GM19395 (cell line): ENCODE measurements around the gene ZNF648.
"Not testable (repeated sequence)": the region's sequence is repeated elsewhere in the genome, so short reads cannot be mapped to it uniquely, and the experiment has no call there.

ENCODE experiments used
- ATAC-seq: cut with Tn5 transposase; IDR thresholded peaks from one replicate; pipeline ENCODE4 v1.9.1; 2021; ENCODE audit warnings: mild to moderate bottlenecking, moderate library complexity; ENCODE audit not compliant: unreplicated experiment

The ZNF648 gene, protein sequence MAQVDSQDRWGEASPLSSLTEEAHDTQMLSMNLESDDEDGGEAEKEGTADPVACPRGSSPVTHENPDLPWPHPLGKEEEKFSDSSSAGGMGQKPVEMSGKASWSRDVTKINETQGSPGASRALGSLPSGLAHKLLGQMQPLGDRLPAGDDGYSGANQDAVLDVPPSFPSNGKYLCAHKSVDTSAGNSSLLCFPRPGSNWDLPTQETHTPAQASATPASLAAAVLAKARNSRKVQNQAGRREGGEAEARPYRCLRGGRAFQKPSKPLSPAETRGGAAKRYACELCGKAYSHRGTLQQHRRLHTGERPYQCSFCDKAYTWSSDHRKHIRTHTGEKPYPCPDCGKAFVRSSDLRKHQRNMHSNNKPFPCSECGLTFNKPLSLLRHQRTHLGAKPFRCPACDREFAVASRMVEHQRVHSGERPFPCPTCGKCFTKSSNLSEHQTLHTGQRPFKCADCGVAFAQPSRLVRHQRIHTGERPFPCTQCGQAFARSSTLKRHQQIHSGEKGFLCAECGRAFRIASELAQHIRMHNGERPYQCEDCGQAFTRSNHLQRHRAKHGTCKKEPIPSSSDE

GRCh38 chr1:182061594-182061993 is at the start of gene ZNF648:
TSS of gene ZNF648 (minus strand) at chr1:182061712. CDS start at chr1:182058010, 3,702 bp downstream.
- ATAC-seq: no peak

DNA sequence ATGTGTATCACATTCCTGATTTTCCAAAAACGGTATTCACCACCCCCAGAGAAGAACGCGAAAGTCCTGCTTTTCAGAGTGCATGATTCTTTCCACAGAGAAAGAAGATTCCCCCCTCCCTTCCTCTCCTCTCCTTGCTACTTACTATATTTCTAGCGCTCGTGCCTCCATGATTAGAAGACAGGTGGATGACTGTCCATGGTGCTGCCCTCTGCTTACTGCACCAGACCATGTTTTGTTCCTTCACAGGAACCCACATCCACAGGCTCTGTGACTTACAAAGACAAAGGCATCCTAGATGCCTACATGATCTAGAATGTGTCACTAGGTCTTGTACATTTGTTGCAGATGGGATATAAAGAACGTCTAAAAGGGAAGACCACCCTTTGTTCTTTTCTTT is 49.1 kb upstream of the ZNF648 start:
- no peak for ATAC-seq

GRCh38 chr1:182109771-182110170 is 48.3 kb upstream of the ZNF648 start:
- no peak for ATAC-seq

- ATAC-seq: no peak
Measured at GRCh38 chr1:182107209-182107608, 45.7 kb upstream of the ZNF648 start.

GRCh38 chr1:182102043-182102416 is 40.5 kb upstream of the ZNF648 start:
- ATAC-seq: no peak

DNA sequence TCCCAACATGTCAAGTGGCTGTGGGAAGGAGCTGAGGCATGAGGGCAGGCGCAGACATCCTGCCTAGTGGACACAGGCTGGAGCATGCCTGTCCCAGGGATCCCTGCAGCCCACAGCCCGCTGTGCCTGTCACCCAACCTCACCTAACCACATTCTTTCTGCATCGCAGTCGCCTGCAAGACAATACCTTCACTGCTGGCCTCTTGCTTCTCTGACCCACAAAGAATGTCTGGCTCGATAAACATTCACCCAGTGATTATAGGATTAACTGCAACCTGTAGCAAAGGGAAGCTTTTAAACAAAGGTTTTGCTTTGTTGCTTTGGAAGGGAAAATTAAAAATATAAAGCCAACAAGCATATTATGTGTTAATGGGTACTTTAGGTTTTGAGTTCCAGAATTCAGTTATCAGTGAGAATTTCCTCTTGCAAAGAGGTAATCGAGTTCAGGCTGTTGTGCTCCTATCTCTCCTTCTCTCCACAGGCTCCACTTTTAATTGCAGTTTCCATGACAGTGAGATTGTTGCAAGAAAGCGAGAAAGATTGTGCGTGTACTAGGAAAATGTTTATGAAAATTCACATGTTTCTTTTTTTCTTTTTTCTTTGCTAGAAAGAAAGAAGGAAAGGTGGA is 40.0 kb upstream of the ZNF648 start:
- ATAC-seq: no peak

GRCh38 chr1:182098301-182098700 is 36.8 kb upstream of the ZNF648 start:
- no peak for ATAC-seq

- ATAC-seq: no peak
Measured at GRCh38 chr1:182095946-182096345, 34.4 kb upstream of the ZNF648 start.

DNA sequence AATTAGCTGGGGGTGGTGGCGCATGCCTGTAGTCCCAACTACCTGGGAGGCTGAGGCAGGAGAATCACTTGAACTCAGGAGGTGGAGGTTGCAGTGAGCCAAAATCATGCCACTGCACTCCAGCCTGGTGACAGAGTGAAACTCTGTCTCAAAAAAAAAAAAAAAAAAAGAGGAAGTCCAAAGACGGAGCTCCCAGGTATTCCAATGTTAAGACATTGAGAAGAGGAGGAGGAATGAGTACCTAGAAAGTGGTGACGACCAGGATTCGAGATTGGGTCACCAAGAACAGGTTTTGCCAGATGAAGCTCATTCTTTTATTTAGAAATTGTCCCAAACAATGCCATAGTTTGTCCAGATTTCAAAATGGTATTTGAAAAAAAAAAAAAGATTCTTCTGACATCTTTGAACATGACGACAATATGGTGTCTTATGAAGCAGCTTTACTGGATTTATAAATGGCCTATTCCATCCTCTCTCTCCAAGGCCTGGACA is 33.0 kb upstream of the ZNF648 start:
- ATAC-seq: not testable (repeated sequence)

- ATAC-seq: no peak
Measured at GRCh38 chr1:182093781-182094180, 32.3 kb upstream of the ZNF648 start.

- ATAC-seq: no peak
Measured at GRCh38 chr1:182092336-182092735, 30.8 kb upstream of the ZNF648 start.

- no peak for ATAC-seq
Measured at GRCh38 chr1:182091083-182091482, 29.6 kb upstream of the ZNF648 start.

DNA sequence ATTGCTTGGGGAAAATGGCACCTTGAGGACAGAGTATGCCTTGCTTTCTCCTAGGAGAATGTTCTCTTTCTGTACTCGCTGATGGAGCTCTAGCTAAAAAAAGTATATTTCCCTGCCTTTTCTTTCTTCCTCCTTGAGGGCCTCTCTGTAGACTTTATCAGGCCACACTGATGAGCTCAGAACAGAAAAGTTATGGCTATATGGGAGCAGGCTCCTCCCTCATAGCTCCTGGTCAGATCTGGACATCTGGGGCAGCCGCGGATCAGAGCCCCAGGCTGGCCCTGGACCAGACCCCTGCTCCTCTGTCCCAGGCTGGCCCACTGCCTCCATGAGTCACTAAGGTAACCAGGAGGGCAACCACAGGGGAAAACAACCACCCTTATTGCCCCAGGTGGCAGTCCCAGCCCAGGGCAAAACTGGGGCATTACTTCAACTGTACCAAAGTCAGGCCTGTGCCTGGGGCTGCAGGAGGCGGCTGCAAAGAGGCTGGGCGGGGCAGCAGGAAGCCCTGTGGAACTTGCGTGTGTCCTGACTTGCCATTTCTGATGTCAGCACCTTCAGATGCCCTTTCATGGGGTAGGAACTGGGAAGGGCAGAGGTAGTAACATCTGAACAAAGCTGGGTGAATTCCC is 26.3 kb upstream of the ZNF648 start:
- no peak for ATAC-seq

DNA sequence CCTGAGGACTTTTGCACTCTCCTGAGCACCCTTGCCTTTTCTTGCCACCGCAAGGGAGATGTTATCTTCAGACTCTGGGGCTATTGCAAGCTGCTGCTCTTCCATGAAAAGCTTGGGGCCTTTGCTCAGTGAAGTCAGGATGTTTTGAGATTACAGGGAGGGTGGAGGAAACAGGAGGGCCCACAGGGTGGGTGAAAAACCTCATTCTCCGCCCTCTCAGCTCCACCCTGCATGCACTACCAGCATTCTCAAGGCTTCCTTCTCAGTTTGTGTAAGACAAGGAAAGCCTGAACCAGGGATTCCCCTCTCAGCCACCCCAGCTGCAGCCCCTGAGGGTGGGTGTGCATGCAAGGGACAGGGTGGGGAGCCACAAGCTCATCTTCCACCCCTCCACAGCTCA is 25.8 kb upstream of the ZNF648 start:
- no peak for ATAC-seq

GRCh38 chr1:182086620-182087019 is 25.1 kb upstream of the ZNF648 start:
- no peak for ATAC-seq

DNA sequence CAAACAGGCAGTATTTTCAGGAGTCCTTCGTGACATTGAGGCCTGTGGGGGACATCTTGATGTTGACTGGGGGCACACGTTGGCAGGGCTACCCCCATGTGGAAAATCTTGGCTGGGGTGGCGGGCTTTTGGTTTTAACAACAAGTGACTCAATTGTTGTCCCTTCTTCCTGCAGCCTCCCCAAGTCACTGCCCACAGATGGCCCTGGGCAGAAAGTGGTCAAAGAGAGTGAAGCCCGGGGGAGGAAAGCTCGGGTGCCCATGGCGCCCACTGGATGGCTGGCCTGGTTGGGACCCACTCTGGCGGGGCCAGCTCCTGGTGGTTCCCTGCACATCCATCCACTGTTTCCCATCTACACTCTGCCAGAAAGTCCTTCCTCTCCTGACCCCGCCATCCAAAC is 24.6 kb upstream of the ZNF648 start:
- ATAC-seq: no peak

DNA sequence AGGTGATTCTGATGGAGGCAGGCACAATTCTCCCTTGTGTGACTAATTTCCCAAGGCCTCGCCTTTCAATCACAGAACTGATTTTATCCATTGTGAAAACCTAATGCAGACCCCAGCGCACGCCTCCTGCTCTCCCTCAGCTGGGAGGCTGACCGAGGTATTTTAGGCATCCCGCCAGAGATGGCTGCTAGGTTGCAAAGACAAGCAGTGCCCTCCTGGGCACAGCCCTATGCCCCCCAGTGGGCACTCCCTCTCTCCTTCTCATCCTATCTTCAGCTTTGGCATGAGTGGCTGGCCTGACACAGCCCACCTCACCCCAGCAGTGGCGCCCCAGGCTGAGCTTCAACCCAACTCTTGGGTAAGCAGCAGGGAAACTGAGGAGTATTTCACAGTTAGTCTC is 24.2 kb upstream of the ZNF648 start:
- ATAC-seq: no peak

- peak; percentile 73 for ATAC-seq
Measured at GRCh38 chr1:182084487-182085316, 23.2 kb upstream of the ZNF648 start.

DNA sequence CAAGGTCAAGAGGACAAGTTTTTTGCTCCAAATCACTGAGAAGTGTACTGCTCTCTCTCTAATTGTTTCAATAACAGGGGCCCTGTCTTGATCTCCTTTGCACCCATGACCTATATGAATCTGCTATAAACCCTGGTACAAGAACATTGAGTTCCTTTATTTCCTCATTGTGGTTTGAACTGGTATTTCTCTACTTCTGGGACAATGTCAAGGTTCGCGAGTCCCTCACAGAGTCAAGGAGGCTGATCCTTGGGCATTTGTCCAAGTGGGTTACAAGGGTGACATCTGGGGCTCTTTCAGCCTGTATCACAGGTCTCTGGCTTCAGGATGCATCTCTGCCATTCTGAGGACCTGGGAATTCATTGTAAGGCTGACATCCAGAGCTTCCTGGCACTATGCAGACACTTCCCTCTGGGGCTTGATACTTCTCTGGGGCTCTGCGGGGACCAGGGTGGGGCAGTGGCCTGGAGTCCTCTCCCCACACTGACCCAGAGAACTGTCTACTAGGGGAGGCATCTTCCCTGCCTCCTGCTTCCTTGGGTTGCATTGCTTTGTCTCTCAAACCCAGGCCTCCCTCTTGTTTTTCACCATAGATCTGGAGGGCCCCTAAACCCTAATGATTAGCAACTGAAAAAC is 22.5 kb upstream of the ZNF648 start:
- ATAC-seq: no peak

DNA sequence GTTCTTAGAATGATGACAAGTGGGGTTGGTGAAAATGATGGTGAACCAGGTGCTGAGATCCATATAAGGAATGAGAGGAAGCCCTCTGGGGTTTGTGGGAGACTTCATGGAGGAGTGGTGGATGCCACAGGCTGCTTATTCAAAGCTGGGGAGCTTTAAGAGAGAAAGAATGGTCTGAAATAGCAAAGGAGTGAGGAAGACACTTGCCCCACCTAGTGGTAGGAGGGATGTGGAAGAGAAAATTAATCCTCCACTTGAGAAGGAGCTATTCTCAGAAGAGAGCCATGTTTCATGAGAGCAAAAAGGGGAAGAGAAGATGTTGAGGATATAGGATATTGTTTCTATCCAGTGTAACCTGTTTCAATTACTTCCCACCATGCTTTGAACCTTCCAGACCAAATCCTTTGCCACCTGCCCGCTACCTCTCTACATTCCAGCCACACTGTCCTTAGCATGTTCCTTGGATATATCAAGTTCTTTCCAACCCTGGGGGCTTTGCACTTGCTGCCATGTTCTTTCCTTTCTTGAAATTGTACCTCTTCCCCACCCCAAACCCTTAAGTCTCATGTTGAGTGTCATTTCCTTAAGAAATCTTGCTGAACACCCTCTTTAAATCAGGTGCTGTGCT is 19.6 kb upstream of the ZNF648 start:
- no peak for ATAC-seq
